ENCODE measurements around the gene BORCS5.

Gene BORCS5

DNA sequence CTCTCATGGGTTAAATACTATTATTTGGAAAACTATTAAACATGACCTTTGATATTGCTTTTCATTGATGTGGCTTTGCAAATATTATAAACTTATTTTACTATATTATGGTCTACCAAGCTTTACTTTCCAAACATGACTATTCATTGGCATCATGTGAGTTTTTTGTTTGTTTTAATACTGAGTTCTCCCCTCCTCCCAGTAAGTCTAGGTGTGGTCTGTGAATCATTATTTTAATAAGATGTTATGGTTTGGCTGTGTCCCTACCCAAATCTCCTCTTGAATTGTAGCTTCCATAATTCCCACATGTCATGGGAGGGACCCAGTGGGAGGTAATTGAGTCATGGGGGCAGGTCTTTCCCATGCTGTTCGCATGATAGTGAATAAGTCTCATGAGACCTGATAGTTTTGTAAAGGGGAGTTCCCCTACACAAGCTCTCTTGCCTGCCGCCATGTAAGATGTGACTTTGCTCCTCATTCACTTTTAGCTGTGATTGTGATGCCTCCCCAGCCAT, 80.0 kb downstream of the BORCS5 start:
- no peak for DNase-seq (ENCODE audit: low spot score)

DNA sequence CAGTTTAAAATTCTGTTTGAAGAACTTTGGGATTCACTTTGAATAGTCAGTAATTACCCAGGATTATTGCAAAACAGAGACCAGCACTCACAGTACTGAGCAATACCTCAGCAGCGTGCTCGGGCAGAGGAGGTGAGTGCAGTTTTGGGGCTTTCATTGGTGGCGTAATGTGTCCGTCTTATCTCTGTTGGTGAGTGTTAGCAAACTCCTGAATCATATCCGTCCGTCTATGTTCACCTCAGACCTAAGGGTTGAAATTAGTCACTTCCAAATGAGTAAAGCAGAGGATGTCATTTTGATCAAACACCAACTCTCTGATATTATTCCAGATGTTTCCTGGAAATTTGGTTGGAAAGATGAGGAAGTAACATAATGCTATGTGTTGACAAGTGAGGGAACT, 82.8 kb downstream of the BORCS5 start:
- no peak for DNase-seq (ENCODE audit: low spot score)

GRCh38 chr12:12440784-12441428, 84.0 kb downstream of the BORCS5 start:
- no peak for DNase-seq (ENCODE audit: low spot score)

- no peak for DNase-seq (ENCODE audit: low spot score)
Observed at GRCh38 chr12:12441429-12441807, 84.5 kb downstream of the BORCS5 start.

DNA sequence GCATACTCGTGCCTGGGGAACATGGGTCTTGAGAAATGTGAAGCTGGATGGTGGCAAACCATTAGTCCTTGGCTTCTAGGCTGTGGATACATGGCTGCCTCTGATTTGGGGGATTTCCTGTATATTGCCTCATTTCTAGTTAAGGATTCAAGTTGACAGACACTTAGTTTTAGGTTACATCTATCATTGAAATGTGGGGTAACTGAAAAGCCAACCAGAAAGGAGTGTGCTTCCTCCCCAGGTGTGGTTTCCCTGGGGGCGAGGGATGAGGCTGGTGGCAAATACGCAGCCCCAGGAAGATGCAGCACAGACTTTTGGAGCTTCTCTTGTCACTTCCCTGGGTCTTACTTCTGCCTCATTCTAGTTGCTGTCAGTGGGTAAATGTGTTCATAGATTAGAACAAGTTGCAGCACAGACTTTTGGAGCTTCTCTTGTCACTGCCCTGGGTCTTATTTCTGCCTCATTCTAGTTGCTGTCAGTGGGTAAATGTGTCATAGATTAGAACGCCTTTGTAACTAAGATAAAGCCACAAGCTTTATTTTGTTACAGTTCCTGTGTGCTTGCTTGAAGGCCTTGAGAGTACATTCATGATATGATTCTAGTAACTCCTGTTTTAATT, 85.1 kb downstream of the BORCS5 start:
- no peak for DNase-seq (ENCODE audit: low spot score)

DNA sequence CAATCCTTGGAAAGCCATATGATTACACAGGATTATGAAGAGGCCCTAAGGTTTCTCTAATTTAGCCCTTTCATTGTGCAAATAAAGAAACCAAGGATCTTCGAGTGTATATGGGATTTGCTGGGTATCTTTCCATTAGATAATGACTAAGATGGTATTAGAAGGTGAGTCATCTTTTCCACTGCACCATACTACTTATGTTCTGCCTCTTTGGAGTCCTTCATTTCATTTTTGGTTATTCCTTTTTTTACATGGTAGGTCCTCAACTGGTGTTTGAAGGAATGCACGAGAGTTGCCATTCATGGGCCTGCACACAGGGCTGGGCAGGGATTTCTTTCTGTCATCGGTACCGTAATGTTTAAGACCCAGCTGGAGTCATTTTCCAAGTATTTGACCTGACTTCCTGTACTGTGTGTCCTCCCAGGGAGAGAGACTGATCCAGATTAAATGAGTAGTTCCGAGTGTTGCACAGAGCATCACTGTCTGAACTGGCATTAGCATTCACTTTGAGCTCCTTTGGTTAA, 85.7 kb downstream of the BORCS5 start:
- no peak for DNase-seq (ENCODE audit: low spot score)

DNA sequence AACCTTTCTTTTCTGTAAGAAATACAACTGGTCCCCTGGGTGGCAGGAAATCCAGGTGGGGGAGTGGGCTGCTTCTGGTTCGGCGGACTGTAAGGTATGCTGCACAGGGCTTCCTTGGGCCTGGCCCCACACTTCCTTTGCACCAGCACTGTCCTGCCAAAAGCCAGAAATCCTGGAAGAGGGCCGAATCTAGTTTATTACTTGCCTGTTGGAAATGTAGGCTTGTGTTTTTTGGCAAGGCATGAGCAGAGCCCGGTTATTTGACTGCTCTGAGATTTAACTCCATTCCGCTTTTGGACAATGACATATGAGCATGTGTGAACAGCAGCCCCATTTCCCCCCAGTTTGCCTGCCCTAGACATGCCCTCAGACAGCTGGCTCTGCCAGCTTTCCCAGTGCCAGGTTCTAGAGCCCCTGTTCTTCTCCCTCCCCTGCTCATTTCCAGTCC, 86.6 kb downstream of the BORCS5 start:
- DNase-seq (ENCODE audit: low spot score), result no peak

- DNase-seq (ENCODE audit: low spot score), result no peak
Observed at GRCh38 chr12:12445165-12445881, 88.4 kb downstream of the BORCS5 start.

GRCh38 chr12:12445882-12446181, 89.0 kb downstream of the BORCS5 start:
- DNase-seq (ENCODE audit: low spot score), result no peak

- no peak for DNase-seq (ENCODE audit: low spot score)
Observed at GRCh38 chr12:12446786-12447185, 89.9 kb downstream of the BORCS5 start.

DNA sequence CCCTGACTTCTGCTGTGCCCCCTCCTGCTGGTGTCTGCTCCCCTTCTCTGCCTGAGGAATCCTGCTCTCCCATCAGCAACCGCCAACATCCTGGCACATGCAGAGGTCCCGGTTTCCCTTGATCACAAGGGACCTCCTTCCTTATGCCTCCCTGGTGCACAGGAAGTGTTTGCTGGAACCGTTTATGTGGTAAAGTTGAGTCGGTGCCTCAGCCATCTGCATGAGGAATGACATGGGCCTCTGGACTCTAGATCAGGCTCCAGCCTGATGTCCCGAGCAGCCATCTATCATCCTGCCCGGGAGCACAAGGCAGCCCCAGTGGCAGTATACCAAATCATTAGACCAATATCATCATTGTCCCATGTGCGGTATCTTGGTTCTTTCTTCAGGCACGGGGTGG, 90.4 kb downstream of the BORCS5 start:
- no peak for DNase-seq (ENCODE audit: low spot score)

GRCh38 chr12:12447837-12448236, 91.0 kb downstream of the BORCS5 start:
- no peak for DNase-seq (ENCODE audit: low spot score)

GRCh38 chr12:12449533-12450025, 92.7 kb downstream of the BORCS5 start:
- DNase-seq (ENCODE audit: low spot score), result no peak

- no peak for DNase-seq (ENCODE audit: low spot score)
Observed at GRCh38 chr12:12450043-12450471, 93.2 kb downstream of the BORCS5 start.

GRCh38 chr12:12451098-12451497, 94.2 kb downstream of the BORCS5 start:
- DNase-seq (ENCODE audit: low spot score), result no peak

GRCh38 chr12:12452326-12452902, 95.5 kb downstream of the BORCS5 start:
- no peak for DNase-seq (ENCODE audit: low spot score)

GRCh38 chr12:12453635-12454034, 96.8 kb downstream of the BORCS5 start:
- DNase-seq (ENCODE audit: low spot score), result no peak

DNA sequence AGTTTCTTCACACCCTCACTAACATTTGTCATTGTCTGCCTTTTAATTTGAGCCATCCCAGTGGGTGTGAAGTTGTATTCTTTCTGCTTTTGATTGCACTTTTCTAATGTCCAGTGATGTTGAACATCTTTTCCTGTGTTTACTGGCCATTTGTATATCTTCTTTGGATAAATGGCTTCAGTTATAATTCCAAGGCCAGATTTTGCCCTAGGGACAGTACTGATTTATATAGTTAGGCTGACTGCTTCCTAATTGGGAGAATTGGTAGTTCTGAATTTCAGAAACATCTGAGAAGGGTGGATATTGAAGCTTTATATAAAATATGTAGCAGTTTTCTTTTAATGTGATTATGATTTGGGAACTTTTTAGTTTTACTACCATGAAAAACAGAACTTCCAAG, 97.4 kb downstream of the BORCS5 start:
- no peak for DNase-seq (ENCODE audit: low spot score)

- no peak for DNase-seq (ENCODE audit: low spot score)
Observed at GRCh38 chr12:12456637-12457036, 99.8 kb downstream of the BORCS5 start.

DNA sequence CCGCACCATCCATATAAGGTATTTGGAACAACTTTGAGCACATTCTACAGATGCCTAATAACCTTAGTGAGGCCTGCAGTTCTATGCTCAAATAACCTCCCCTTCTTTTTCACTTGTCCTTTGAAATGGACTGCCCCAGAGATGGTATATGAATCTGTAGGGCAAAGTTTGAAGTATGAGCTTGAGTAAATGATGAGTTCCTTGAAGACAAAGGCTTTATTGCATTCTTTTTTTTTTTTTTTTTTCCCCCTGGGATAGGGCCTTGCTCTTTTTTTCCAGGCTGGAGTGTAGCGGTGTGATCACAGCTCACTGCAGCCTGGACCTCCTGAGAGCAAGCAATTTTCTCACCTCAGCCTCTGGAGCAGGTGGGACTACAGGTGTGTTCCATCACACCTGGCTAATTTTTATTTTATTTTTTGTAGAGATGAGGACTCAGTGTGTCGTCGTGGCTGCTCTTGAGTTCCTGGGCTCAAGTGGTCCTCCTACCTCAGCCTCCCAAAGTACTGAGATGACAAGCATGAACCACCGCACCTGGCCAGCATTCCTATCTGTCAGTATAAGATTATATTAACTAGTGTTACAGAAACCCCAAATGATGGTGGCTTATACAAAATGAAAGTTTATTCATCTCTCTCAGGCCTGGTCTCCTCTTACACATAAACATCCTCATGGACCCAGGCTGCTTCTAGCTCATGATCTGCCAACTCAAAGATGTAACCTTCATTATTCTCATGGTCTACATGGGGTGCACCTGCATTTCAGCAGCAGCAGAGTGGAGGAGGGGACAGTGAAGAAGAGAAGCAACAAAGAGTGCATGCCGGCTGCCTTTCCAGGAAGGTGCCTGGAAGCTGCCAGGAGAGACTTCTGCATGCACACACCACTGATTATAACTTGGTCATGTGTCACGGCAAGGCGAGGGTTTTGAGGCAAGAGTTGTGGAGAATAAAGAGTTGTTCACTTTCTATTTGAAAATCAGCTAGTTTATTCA, 104.4 kb downstream of the BORCS5 start:
- DNase-seq (ENCODE audit: low spot score), result no peak

GRCh38 chr12:12461923-12462315, 105.0 kb downstream of the BORCS5 start:
- DNase-seq (ENCODE audit: low spot score), result no peak
